IMR-90 (cell line): ENCODE measurements around the gene FUBP3. TPM values are rescaled to one million over a fixed set of nuclear protein-coding genes. Genes with fewer than 3 reads are reported as not detected.

Experiments
- ATAC-seq: fragments of 200-7000 bp; cut with Tn5 transposase; 2 replicates; pipeline ENCODE4 v1.9.1; 2020; ENCODE audit warnings: low read depth, mild to moderate bottlenecking, moderate library complexity
- BruUV-seq: library from RNA; stranded (reverse); fragments of 400-500 nt; replicated peaks from 2 replicates; lab custom pipeline; 2021; lab: Mats Ljungman, UMichigan
- CTCF ChIA-PET: fragments of 300-600 bp; formaldehyde crosslinking; extraction: SDS; loops from one replicate; lab custom pipeline; 2021; ENCODE audit warnings: antibody characterized with exemption; lab: Yijun Ruan, JAX
- POLR2A ChIA-PET: fragments of 300-600 bp; sonication (Branson Sonifier 250); formaldehyde crosslinking; loops from one replicate; lab custom pipeline; 2022; ENCODE audit warnings: antibody characterized with exemption; ENCODE audit not compliant: unreplicated experiment; lab: Charles Lee
- DNase-seq: peaks from one replicate; pipeline ENCODE4 v3.0.0; 2013
- H2AFZ ChIP-seq: replicated peaks from 2 replicates; pipeline ENCODE3; 2013; ENCODE audit warnings: low read length, mild to moderate bottlenecking; ENCODE audit not compliant: poor library complexity
- H2AK5ac ChIP-seq: 2 replicates; pipeline ENCODE4 v1.6.1; 2013; ENCODE audit warnings: low read depth, low read length, inconsistent platforms
- H2AK9ac ChIP-seq: replicated peaks from 2 replicates; pipeline ENCODE3; 2013; ENCODE audit warnings: mild to moderate bottlenecking, low read depth, low read length, moderate library complexity; ENCODE audit not compliant: poor library complexity
- H2BK120ac ChIP-seq: 2 replicates; pipeline ENCODE4 v1.6.1; 2013; ENCODE audit warnings: low read depth, low read length, inconsistent platforms
- H2BK15ac ChIP-seq: 3 replicates; pipeline ENCODE4 v1.6.1; 2013; ENCODE audit warnings: low read depth, low read length, inconsistent platforms
- H2BK20ac ChIP-seq: 2 replicates; pipeline ENCODE4 v1.6.1; 2013; ENCODE audit warnings: low read depth, mild to moderate bottlenecking, inconsistent platforms, low read length, moderate library complexity
- H2BK5ac ChIP-seq: 2 replicates; pipeline ENCODE4 v1.6.1; 2013; ENCODE audit warnings: mild to moderate bottlenecking, low read depth, low read length, inconsistent platforms; ENCODE audit not compliant: poor library complexity, severe bottlenecking
- H3K14ac ChIP-seq: replicated peaks from 2 replicates; pipeline ENCODE4 v1.6.1; 2013; ENCODE audit warnings: low read depth, low read length, inconsistent platforms
- H3K18ac ChIP-seq: 2 replicates; pipeline ENCODE4 v1.6.1; 2013; ENCODE audit warnings: low read depth, low read length, control low read depth
- H3K23ac ChIP-seq: 2 replicates; pipeline ENCODE4 v1.6.1; 2013; ENCODE audit warnings: low read depth, low read length, inconsistent platforms
- H3K27ac ChIP-seq: 2 replicates; pipeline ENCODE4 v1.5.1; 2013; ENCODE audit warnings: mild to moderate bottlenecking, control low read depth, low read length; ENCODE audit not compliant: insufficient read depth
- H3K27me3 ChIP-seq: 2 replicates; pipeline ENCODE4 v1.6.1; 2013; ENCODE audit warnings: low read length; ENCODE audit not compliant: control insufficient read depth, insufficient read depth
- H3K36me3 ChIP-seq: 2 replicates; pipeline ENCODE4 v1.6.1; 2013; ENCODE audit warnings: low read length, mixed read lengths; ENCODE audit not compliant: control insufficient read depth, insufficient read depth
- H3K4ac ChIP-seq: 2 replicates; pipeline ENCODE4 v1.6.1; 2013; ENCODE audit warnings: low read depth, low read length, inconsistent platforms
- H3K4me1 ChIP-seq: 2 replicates; pipeline ENCODE4 v1.6.1; 2013; ENCODE audit warnings: low read length, mixed read lengths; ENCODE audit not compliant: control insufficient read depth, insufficient read depth
- H3K4me2 ChIP-seq: 2 replicates; pipeline ENCODE4 v1.6.1; 2013; ENCODE audit warnings: low read depth, mild to moderate bottlenecking, control low read depth, low read length, moderate library complexity
- H3K4me3 ChIP-seq: 2 replicates; pipeline ENCODE4 v1.5.1; 2013; ENCODE audit warnings: low read depth, mild to moderate bottlenecking, control low read depth, low read length, moderate library complexity; ENCODE audit not compliant: insufficient read depth
- H3K56ac ChIP-seq: 2 replicates; pipeline ENCODE4 v1.6.1; 2013; ENCODE audit warnings: low read length, inconsistent platforms; ENCODE audit not compliant: insufficient read depth; ENCODE audit errors: extremely low read depth
- H3K79me1 ChIP-seq, 2 experiments: 2 replicates each; pipeline ENCODE4 v1.6.1; 2013; ENCODE audit warnings: low read length in 2 of 2, inconsistent platforms in 1 of 2, low read depth in 1 of 2
- H3K9ac ChIP-seq: 2 replicates; pipeline ENCODE4 v1.6.1; 2013; ENCODE audit warnings: low read depth, low read length, control low read depth
- H3K9me1 ChIP-seq: 2 replicates; pipeline ENCODE4 v1.6.1; 2013; ENCODE audit warnings: low read length, inconsistent platforms; ENCODE audit not compliant: insufficient read depth
- H3K9me3 ChIP-seq: 2 replicates; pipeline ENCODE4 v1.6.1; 2013; ENCODE audit warnings: low read length; ENCODE audit not compliant: control insufficient read depth, insufficient read depth
- H4K20me1 ChIP-seq: 2 replicates; pipeline ENCODE4 v1.6.1; 2013; ENCODE audit warnings: low read length, inconsistent platforms; ENCODE audit not compliant: insufficient read depth
- H4K5ac ChIP-seq: 2 replicates; pipeline ENCODE4 v1.6.1; 2013; ENCODE audit warnings: mild to moderate bottlenecking, low read depth, low read length, control low read depth
- H4K8ac ChIP-seq, 2 experiments: 2 replicates each; pipeline ENCODE4 v1.6.1; 2013; ENCODE audit warnings: low read depth in 2 of 2, low read length in 2 of 2, control low read depth in 1 of 2, inconsistent platforms in 1 of 2
- H4K91ac ChIP-seq: 2 replicates; pipeline ENCODE4 v1.6.1; 2013; ENCODE audit warnings: low read depth, low read length, inconsistent platforms; ENCODE audit not compliant: insufficient read depth
- BHLHE40 ChIP-seq: fragments of 150-350 bp; IDR thresholded peaks from 2 replicates; pipeline ENCODE4 v1.6.1; 2016; ENCODE audit warnings: mild to moderate bottlenecking, low read depth, low read length
- CEBPB ChIP-seq: IDR thresholded peaks from 2 replicates; pipeline ENCODE4 v1.6.1; 2012; ENCODE audit warnings: low read depth, low read length, improper control_type of control experiment
- CHD1 ChIP-seq: IDR thresholded peaks from 2 replicates; pipeline ENCODE4 v1.6.1; 2012; ENCODE audit warnings: low read depth, low read length, improper control_type of control experiment
- CTCF ChIP-seq: conservative IDR thresholded peaks from 2 replicates; pipeline ENCODE4 v1.5.1; 2012; ENCODE audit warnings: mild to moderate bottlenecking, low read depth, low read length, improper control_type of control experiment
- FOS ChIP-seq: fragments of 150-350 bp; IDR thresholded peaks from 2 replicates; pipeline ENCODE4 v1.6.1; 2016; ENCODE audit warnings: low read depth, low read length
- MAFK ChIP-seq: IDR thresholded peaks from 2 replicates; pipeline ENCODE4 v1.6.1; 2012; ENCODE audit warnings: low read depth, low read length, improper control_type of control experiment
- MAZ ChIP-seq: IDR thresholded peaks from 2 replicates; pipeline ENCODE4 v1.6.1; 2012; ENCODE audit warnings: low read depth, mild to moderate bottlenecking, low read length, improper control_type of control experiment, moderate library complexity, borderline replicate concordance
- MXI1 ChIP-seq: IDR thresholded peaks from 2 replicates; pipeline ENCODE4 v1.6.1; 2012; ENCODE audit warnings: low read depth, mild to moderate bottlenecking, low read length, moderate library complexity, borderline replicate concordance
- NFE2L2 ChIP-seq: fragments of 150-350 bp; IDR thresholded peaks from 2 replicates; pipeline ENCODE4 v1.6.1; 2016; ENCODE audit warnings: low read depth, mild to moderate bottlenecking, low read length
- POLR2A ChIP-seq: IDR thresholded peaks from 2 replicates; pipeline ENCODE4 v1.6.1; 2012; ENCODE audit warnings: mild to moderate bottlenecking, low read depth, low read length
- RAD21 ChIP-seq: IDR thresholded peaks from 2 replicates; pipeline ENCODE4 v1.6.1; 2012; ENCODE audit warnings: low read length, improper control_type of control experiment
- RCOR1 ChIP-seq: IDR thresholded peaks from 2 replicates; pipeline ENCODE4 v1.6.1; 2012; ENCODE audit warnings: mild to moderate bottlenecking, low read length, improper control_type of control experiment; ENCODE audit not compliant: insufficient replicate concordance
- RFX5 ChIP-seq: IDR thresholded peaks from 2 replicates; pipeline ENCODE4 v1.8.0; 2012; ENCODE audit warnings: low read depth, mild to moderate bottlenecking, low read length, moderate library complexity
- SMC3 ChIP-seq: fragments of 150-350 bp; IDR thresholded peaks from 2 replicates; pipeline ENCODE4 v1.6.1; 2016; ENCODE audit warnings: low read depth, mild to moderate bottlenecking, antibody characterized with exemption, low read length, moderate library complexity
- WGBS, 2 experiments: methylation state at CpG; one replicate each; pipeline versions ENCODE4 v1.1.5 to v1.1.7; 2013; ENCODE audit warnings: missing lambda C conversion rate in 2 of 2; ENCODE audit not compliant: insufficient read length in 1 of 2; ENCODE audit errors: extremely low coverage in 2 of 2; 5-methylcytosine and 5-hydroxymethylcytosine counted together
- dilution Hi-C: fragments of 300-500 bp; cut with HindIII; formaldehyde crosslinking; loops from one replicate; pipeline ENCODE4 v1.14.3; 2018; ENCODE audit warnings: low sequenced_read_pairs; ENCODE audit not compliant: unreplicated experiment
- in situ Hi-C: fragments of 300-500 bp; cut with MboI; formaldehyde crosslinking; loops from 3 replicates; pipeline ENCODE4 v1.14.3; 2019; ENCODE audit warnings: low sequenced_read_pairs, inconsistent platforms, mixed read lengths
- intact Hi-C: fragments of 100-400 bp; cut with micrococcal nuclease; formaldehyde crosslinking; loops from 2 replicates; pipeline ENCODE4 v1.10.0; 2022
- polyA plus RNA-seq, 3 experiments: library from polyadenylated mRNA; depleted of rRNA; stranded (reverse); fragments of >200 nt; gene quantifications; 2 replicates each; pipeline ENCODE4 v1.2.3, GENCODE V29; 2012; ENCODE audit warnings: low replicate concordance in 1 of 3
- total RNA-seq: library from RNA; depleted of rRNA; stranded (reverse); fragments of >200 nt; gene quantifications from 2 replicates; pipeline ENCODE4 v1.2.3, GENCODE V29; 2012
- TF ChIP-seq, protein P1 (sequence below): fragments of 150-350 bp; IDR thresholded peaks from 2 replicates; pipeline ENCODE4 v1.6.1; 2016; ENCODE audit warnings: low read depth, mild to moderate bottlenecking, low read length, moderate library complexity, borderline replicate concordance
- TF ChIP-seq, protein P2 (sequence below): fragments of 150-350 bp; IDR thresholded peaks from 2 replicates; pipeline ENCODE4 v1.6.1; 2017; ENCODE audit warnings: mild to moderate bottlenecking, antibody characterized with exemption, low read length, low read depth

The FUBP3 gene
- total and polyA plus RNA-seq, 2 of the 4 experiments (the other 2 are of a cell fraction) = 32.3 to 50.1 TPM

GRCh38 chr9:130668659-130669058 lies 89.3 kb downstream of the FUBP3 start:
- H3K4me3 ChIP-seq = no peak overlapping the region
- H3K4me1 ChIP-seq = no peaks in the 10 kb centered on the region; the same call in 1 of the 2 replicates
- H3K9me3 ChIP-seq = no peaks in the 10 kb centered on the region
- H4K20me1 ChIP-seq = peaks cover 3% of the 10 kb centered on the region; the same call in 1 of the 2 replicates
- H2BK120ac ChIP-seq = no peak overlapping the region
- in situ Hi-C loops = loop anchor here (25.0 kb wide), 1 partner anchor 556 kb away; no protein-coding TSS in a partner anchor
- H2AK5ac ChIP-seq = no peak overlapping the region
- H2BK15ac ChIP-seq = no peak overlapping the region
- H3K9me1 ChIP-seq = no peaks in the 10 kb centered on the region
- no TSS peak for BruUV-seq
- no peak overlapping the region for H4K5ac ChIP-seq
- intact Hi-C loops = no loop called here
- no peak overlapping the region for H3K14ac ChIP-seq
- H2AK9ac ChIP-seq = no peak overlapping the region
- no peak overlapping the region for H2AFZ ChIP-seq
- no peak overlapping the region for H3K4me2 ChIP-seq
- dilution Hi-C loops = no loop called here
- no peak overlapping the region for H3K4ac ChIP-seq
- H3K36me3 ChIP-seq = no peaks in the 10 kb centered on the region
- H3K9ac ChIP-seq = no peak overlapping the region
- H3K79me1 ChIP-seq = no peaks in the 10 kb centered on the region
- ChIA-PET POLR2A (no interaction called here), CTCF (no interaction called here)
- 54% methylated on average over 7 of the region's 12 CpGs; no CpG with 5 or more reads in 1 of the 2 experiments for WGBS, 2 experiments
- no peak overlapping the region for H4K8ac ChIP-seq
- ATAC-seq (no peak), DNase-seq (no peak)
- no peak overlapping the region for H2BK20ac ChIP-seq
- no peak overlapping the region for H3K23ac ChIP-seq
- peaks cover 52% of the 10 kb centered on the region for H3K27me3 ChIP-seq
- H3K18ac ChIP-seq = no peak overlapping the region
- H2BK5ac ChIP-seq = no peak overlapping the region
- TF ChIP-seq BHLHE40 (no peak), SMC3 (no peak), FOS (no peak), MXI1 (no peak), RAD21 (no peak), RCOR1 (no peak), MAFK (no peak), CTCF (no peak), RFX5 (no peak), NFE2L2 (no peak), CEBPB (no peak), MAZ (no peak), CHD1 (no peak), POLR2A (no peak)
- TF ChIP-seq, protein P1, sequence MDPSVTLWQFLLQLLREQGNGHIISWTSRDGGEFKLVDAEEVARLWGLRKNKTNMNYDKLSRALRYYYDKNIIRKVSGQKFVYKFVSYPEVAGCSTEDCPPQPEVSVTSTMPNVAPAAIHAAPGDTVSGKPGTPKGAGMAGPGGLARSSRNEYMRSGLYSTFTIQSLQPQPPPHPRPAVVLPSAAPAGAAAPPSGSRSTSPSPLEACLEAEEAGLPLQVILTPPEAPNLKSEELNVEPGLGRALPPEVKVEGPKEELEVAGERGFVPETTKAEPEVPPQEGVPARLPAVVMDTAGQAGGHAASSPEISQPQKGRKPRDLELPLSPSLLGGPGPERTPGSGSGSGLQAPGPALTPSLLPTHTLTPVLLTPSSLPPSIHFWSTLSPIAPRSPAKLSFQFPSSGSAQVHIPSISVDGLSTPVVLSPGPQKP = no peak
- TF ChIP-seq, protein P2, sequence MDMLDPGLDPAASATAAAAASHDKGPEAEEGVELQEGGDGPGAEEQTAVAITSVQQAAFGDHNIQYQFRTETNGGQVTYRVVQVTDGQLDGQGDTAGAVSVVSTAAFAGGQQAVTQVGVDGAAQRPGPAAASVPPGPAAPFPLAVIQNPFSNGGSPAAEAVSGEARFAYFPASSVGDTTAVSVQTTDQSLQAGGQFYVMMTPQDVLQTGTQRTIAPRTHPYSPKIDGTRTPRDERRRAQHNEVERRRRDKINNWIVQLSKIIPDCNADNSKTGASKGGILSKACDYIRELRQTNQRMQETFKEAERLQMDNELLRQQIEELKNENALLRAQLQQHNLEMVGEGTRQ = no peak
- no peak overlapping the region for H3K56ac ChIP-seq
- H3K27ac ChIP-seq = no peak overlapping the region
- H4K91ac ChIP-seq = no peak overlapping the region
